NT2/D1 (cell line): ENCODE results near the gene LYSMD4.
A peak's percentile ranks its signal among the peaks of the same experiment; 100 is the strongest.
"Not testable (repeated sequence)": the region's sequence is repeated elsewhere in the genome, so short reads cannot be mapped to it uniquely, and the experiment has no call there.

ENCODE experiments used
- DNase-seq: peaks from one replicate; pipeline ENCODE4 v3.0.0-alpha.2; 2011; ENCODE audit warnings: low read depth, low spot score
- H3K27me3 ChIP-seq: 2 replicates; pipeline ENCODE4 v1.6.0; 2011; ENCODE audit warnings: mild to moderate bottlenecking; ENCODE audit not compliant: insufficient read length, insufficient read depth
- H3K36me3 ChIP-seq: 2 replicates; pipeline ENCODE4 v1.6.1; 2011; ENCODE audit warnings: mild to moderate bottlenecking, low read length, mixed read lengths; ENCODE audit not compliant: insufficient read depth, insufficient read length
- H3K4me1 ChIP-seq: 2 replicates; pipeline ENCODE4 v1.5.1; 2011; ENCODE audit not compliant: insufficient read depth, insufficient read length
- H3K4me3 ChIP-seq: 2 replicates; pipeline ENCODE4 v1.5.1; 2011; ENCODE audit warnings: low read depth; ENCODE audit not compliant: insufficient read length
- H3K9ac ChIP-seq: 2 replicates; pipeline ENCODE4 v1.6.0; 2011; ENCODE audit warnings: low read depth; ENCODE audit not compliant: insufficient read length
- H3K9me3 ChIP-seq: 2 replicates; pipeline ENCODE4 v1.5.1; 2011; ENCODE audit warnings: mild to moderate bottlenecking, low read length; ENCODE audit not compliant: insufficient read depth
- SUZ12 ChIP-seq: IDR thresholded peaks from 2 replicates; pipeline ENCODE4 v1.6.1; 2011; ENCODE audit not compliant: insufficient read length, insufficient read depth; ENCODE audit errors: extremely low read depth
- YY1 ChIP-seq: IDR thresholded peaks from 2 replicates; pipeline ENCODE4 v1.6.1; 2011; ENCODE audit not compliant: insufficient read length, insufficient read depth
- ZNF274 ChIP-seq: IDR thresholded peaks from 2 replicates; pipeline ENCODE4 v1.6.1; 2011; ENCODE audit warnings: mild to moderate bottlenecking, low read depth, low read length

The LYSMD4 gene

GRCh38 chr15:99738021-99738847 lies 5.0 kb upstream of the LYSMD4 start:
- no peak overlapping the region for H3K9ac ChIP-seq
- H3K36me3 ChIP-seq = no peaks in the 10 kb centered on the region
- TF ChIP-seq YY1 = no peak
- TF ChIP-seq SUZ12 = no peak
- TF ChIP-seq ZNF274 = no peak
- H3K4me1 ChIP-seq = no peaks in the 10 kb centered on the region
- no peak for DNase-seq
- no peaks in the 10 kb centered on the region for H3K9me3 ChIP-seq
- no peak overlapping the region for H3K4me3 ChIP-seq
- no peaks in the 10 kb centered on the region for H3K27me3 ChIP-seq

DNA sequence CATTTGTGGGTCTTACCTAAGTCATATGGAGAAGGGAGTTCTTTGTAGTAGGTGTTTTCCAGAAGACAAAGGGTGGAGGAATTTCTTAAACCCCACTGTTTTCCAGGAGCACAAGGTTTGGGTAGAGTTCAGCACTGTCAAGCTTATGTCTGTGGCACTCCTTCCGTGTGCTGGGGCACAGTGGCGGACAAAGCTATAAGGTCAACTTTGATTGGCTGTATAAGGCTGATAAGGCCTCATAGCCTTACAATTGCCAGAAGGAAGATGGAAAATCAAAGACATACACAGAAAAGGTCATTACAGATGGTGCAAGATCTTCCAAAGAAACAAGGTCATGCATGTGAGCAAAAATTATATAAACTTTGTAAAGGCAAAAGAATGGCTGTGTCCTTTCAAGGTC lies 3.5 kb upstream of the LYSMD4 start:
- no peak overlapping the region for H3K9ac ChIP-seq
- TF ChIP-seq SUZ12 = no peak
- no peak for DNase-seq
- H3K4me3 ChIP-seq = no peak overlapping the region
- no peaks in the 10 kb centered on the region for H3K36me3 ChIP-seq
- H3K27me3 ChIP-seq = peaks cover 11% of the 10 kb centered on the region
- no peaks in the 10 kb centered on the region for H3K9me3 ChIP-seq
- no peaks in the 10 kb centered on the region for H3K4me1 ChIP-seq

GRCh38 chr15:99735868-99736267 lies 2.6 kb upstream of the LYSMD4 start:
- Histone ChIP-seq H3K36me3 (peaks cover 5% of the 10 kb centered on the region), H3K9me3 (no peaks in the 10 kb centered on the region), H3K27me3 (peaks cover 11% of the 10 kb centered on the region), H3K4me1 (no peaks in the 10 kb centered on the region), H3K4me3 (no peak overlapping the region), H3K9ac (no peak overlapping the region)
- TF ChIP-seq YY1 (no peak), ZNF274 (no peak), SUZ12 (no peak)
- no peak for DNase-seq

- no peaks in the 10 kb centered on the region for H3K9me3 ChIP-seq
- H3K36me3 ChIP-seq = peaks cover 6% of the 10 kb centered on the region
- no peaks in the 10 kb centered on the region for H3K4me1 ChIP-seq
- TF ChIP-seq SUZ12 (no peak), ZNF274 (no peak), YY1 (no peak)
- H3K9ac ChIP-seq = no peak overlapping the region
- DNase-seq = no peak
- no peak overlapping the region for H3K4me3 ChIP-seq
- H3K27me3 ChIP-seq = peaks cover 11% of the 10 kb centered on the region
Measured at GRCh38 chr15:99734575-99734974, 1.3 kb upstream of the LYSMD4 start.

- H3K9ac ChIP-seq = peak overlapping the region; percentile 69
- H3K9me3 ChIP-seq, DNase-seq, H3K4me1 ChIP-seq: not testable (repeated sequence)
- peak overlapping the region; percentile 50 for H3K4me3 ChIP-seq
- H3K36me3 ChIP-seq = peaks cover 12% of the 10 kb centered on the region
- peaks cover 11% of the 10 kb centered on the region for H3K27me3 ChIP-seq
Measured at GRCh38 chr15:99734040-99734291, 729 bp upstream of the LYSMD4 start.

DNA sequence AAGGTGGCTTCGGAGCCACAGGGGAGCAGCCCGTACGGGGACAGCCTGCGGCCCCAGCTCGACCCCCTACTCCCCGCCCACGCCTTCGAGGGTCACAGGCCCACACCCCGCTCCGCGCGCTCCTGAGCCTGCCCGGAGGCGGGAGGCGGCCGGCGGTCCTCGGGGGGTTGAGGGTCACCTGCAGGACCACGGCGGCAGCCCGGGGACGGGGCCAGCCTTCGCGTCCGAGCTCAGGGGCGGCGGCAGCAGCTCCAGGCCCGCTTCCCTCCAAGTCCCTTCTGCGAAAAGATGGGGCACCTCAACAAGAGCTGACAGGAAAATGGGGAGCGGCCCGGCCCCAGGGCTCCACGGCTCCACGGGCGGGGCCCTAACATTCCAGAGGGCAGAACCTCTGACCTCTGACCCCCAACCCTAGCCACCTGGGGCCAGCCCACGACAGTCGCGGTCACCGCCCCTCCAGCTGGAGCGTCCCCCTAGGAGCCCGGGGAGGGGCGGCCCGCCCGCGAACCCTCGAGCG lies 428 bp downstream of the LYSMD4 start:
- no peak for DNase-seq
- Histone ChIP-seq H3K9ac (peak overlapping the region; percentile 79), H3K36me3 (peaks cover 24% of the 10 kb centered on the region), H3K9me3 (no peaks in the 10 kb centered on the region), H3K4me1 (no peaks in the 10 kb centered on the region), H3K27me3 (peaks cover 11% of the 10 kb centered on the region), H3K4me3 (peak overlapping the region; percentile 76)
- TF ChIP-seq YY1 = no peak

DNA sequence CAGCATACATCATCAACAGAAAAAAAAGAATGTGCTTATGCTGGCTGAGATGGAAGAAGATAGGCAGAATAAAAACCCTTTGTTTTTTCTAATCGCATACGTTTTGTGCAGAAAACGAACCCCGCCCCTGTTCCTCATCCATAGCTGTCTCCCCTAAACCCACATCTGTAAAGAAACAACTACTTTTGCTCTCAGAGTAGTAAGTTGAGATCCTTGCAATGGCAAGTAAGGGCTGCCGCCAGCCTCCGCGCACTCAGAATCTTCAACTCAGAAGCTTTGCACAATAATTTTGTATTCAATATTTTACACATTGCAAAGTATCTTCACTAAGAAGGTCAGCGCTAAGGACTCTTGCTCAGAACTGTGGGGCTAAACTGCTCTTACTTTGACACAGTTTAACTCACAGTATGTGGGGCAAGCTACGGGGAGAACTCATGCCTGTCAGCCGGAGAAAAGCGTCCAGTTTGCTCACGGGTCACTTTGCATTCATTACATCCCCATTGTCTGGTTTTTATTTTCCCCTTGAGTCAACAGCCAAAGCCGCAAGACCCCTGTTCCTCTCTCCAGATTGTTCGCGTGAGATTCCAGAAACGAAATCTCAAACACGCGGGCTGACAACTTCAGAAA lies 1.0 kb downstream of the LYSMD4 start:
- peak overlapping the region; percentile 76 for H3K4me3 ChIP-seq
- no peaks in the 10 kb centered on the region for H3K9me3 ChIP-seq
- H3K36me3 ChIP-seq = peaks cover 26% of the 10 kb centered on the region
- peak overlapping the region; percentile 79 for H3K9ac ChIP-seq
- no peak for DNase-seq
- H3K27me3 ChIP-seq = peaks cover 11% of the 10 kb centered on the region
- TF ChIP-seq YY1 = no peak
- no peaks in the 10 kb centered on the region for H3K4me1 ChIP-seq
